Measurements from ENCODE around the gene CDKN3. TPM values are rescaled to one million over a fixed set of nuclear protein-coding genes. Genes with fewer than 3 reads are reported as not detected.
A peak's percentile ranks its signal among the peaks of the same experiment; 100 is the strongest.
"Not testable (repeated sequence)": the region's sequence is repeated elsewhere in the genome, so short reads cannot be mapped to it uniquely, and the experiment has no call there.

Gene CDKN3
- polyA plus RNA-seq, 3 donors from 2014 or later, result 2.7 to 6.4 (median 6.4) TPM

- no peaks in the 10 kb centered on the region for H3K4me1 Mint-ChIP-seq
- no peaks in the 10 kb centered on the region for H3K9me3 Mint-ChIP-seq
- no peak for DNase-seq
- H3K27me3 Mint-ChIP-seq (ENCODE audit: low read depth in 3 of 3), result no peaks in the 10 kb centered on the region
- H3K4me3 Mint-ChIP-seq, result no peak overlapping the region
- peaks cover 0 to 11% (median 4%) of the 10 kb centered on the region in 3 donors for H3K36me3 Mint-ChIP-seq
- H3K27ac Mint-ChIP-seq, result no peak overlapping the region
Measured at GRCh38 chr14:54420478-54421142, 23.8 kb downstream of the CDKN3 start.

GRCh38 chr14:54423991-54424390 lies 27.2 kb downstream of the CDKN3 start:
- no peaks in the 10 kb centered on the region for H3K9me3 Mint-ChIP-seq
- peak overlapping the region in 1 of 6 donors; percentile 15 for H3K27ac Mint-ChIP-seq
- peaks cover 0 to 2% (median 0%) of the 10 kb centered on the region in 3 donors for H3K27me3 Mint-ChIP-seq (ENCODE audit: low read depth in 3 of 3)
- peaks cover 0 to 26% (median 19%) of the 10 kb centered on the region in 3 donors for H3K36me3 Mint-ChIP-seq
- no peak overlapping the region for H3K4me3 Mint-ChIP-seq
- DNase-seq, result no peak
- H3K4me1 Mint-ChIP-seq, result no peaks in the 10 kb centered on the region

- H3K4me3 Mint-ChIP-seq, result no peak overlapping the region
- no peaks in the 10 kb centered on the region for H3K4me1 Mint-ChIP-seq
- H3K9me3 Mint-ChIP-seq, result no peaks in the 10 kb centered on the region
- H3K27me3 Mint-ChIP-seq (ENCODE audit: low read depth in 3 of 3), result peaks cover 0 to 2% (median 0%) of the 10 kb centered on the region in 3 donors
- H3K36me3 Mint-ChIP-seq, result peaks cover 0 to 26% (median 19%) of the 10 kb centered on the region in 3 donors
- H3K27ac Mint-ChIP-seq, result peak overlapping the region in 1 of 6 donors; percentile 15
- DNase-seq, result no peak
Measured at GRCh38 chr14:54424479-54424901, 27.7 kb downstream of the CDKN3 start.

GRCh38 chr14:54425068-54425467 lies 28.3 kb downstream of the CDKN3 start:
- DNase-seq, result no peak
- Mint-ChIP-seq H3K4me1 (peaks cover 0 to 3% of the 10 kb centered on the region in 2 donors), H3K9me3 (no peaks in the 10 kb centered on the region), H3K27me3 (ENCODE audit: low read depth in 3 of 3) (peaks cover 0 to 2% (median 0%) of the 10 kb centered on the region in 3 donors), H3K4me3 (no peak overlapping the region), H3K27ac (no peak overlapping the region), H3K36me3 (peaks cover 2 to 29% (median 19%) of the 10 kb centered on the region in 3 donors)

GRCh38 chr14:54425537-54426274 lies 28.9 kb downstream of the CDKN3 start:
- H3K4me1 Mint-ChIP-seq, result peaks cover 1 to 7% of the 10 kb centered on the region in 2 donors
- peaks cover 0 to 2% (median 0%) of the 10 kb centered on the region in 3 donors for H3K27me3 Mint-ChIP-seq (ENCODE audit: low read depth in 3 of 3)
- peaks cover 8 to 34% (median 19%) of the 10 kb centered on the region in 3 donors for H3K36me3 Mint-ChIP-seq
- DNase-seq, result no peak
- no peaks in the 10 kb centered on the region for H3K9me3 Mint-ChIP-seq
- no peak overlapping the region for H3K4me3 Mint-ChIP-seq
- H3K27ac Mint-ChIP-seq, result no peak overlapping the region

- H3K27me3 Mint-ChIP-seq (ENCODE audit: low read depth in 3 of 3), result peaks cover 0 to 2% (median 0%) of the 10 kb centered on the region in 3 donors
- no peak for DNase-seq
- peaks cover 3 to 13% of the 10 kb centered on the region in 2 donors for H3K4me1 Mint-ChIP-seq
- H3K9me3 Mint-ChIP-seq, result no peaks in the 10 kb centered on the region
- no peak overlapping the region for H3K4me3 Mint-ChIP-seq
- H3K27ac Mint-ChIP-seq, result no peak overlapping the region
- H3K36me3 Mint-ChIP-seq, result peaks cover 8 to 37% (median 19%) of the 10 kb centered on the region in 3 donors
Measured at GRCh38 chr14:54427871-54428270, 31.1 kb downstream of the CDKN3 start.

GRCh38 chr14:54428527-54428926 lies 31.7 kb downstream of the CDKN3 start:
- Mint-ChIP-seq H3K36me3 (peaks cover 8 to 37% (median 19%) of the 10 kb centered on the region in 3 donors), H3K27me3 (ENCODE audit: low read depth in 3 of 3) (peaks cover 0 to 2% (median 0%) of the 10 kb centered on the region in 3 donors), H3K4me1 (peaks cover 3 to 13% of the 10 kb centered on the region in 2 donors), H3K4me3 (no peak overlapping the region), H3K9me3 (no peaks in the 10 kb centered on the region), H3K27ac (no peak overlapping the region)
- no peak for DNase-seq

GRCh38 chr14:54435500-54435981 lies 38.7 kb downstream of the CDKN3 start:
- Mint-ChIP-seq H3K4me1 (peaks cover 26 to 49% of the 10 kb centered on the region in 2 donors), H3K27me3 (ENCODE audit: low read depth in 3 of 3) (peaks cover 0 to 7% (median 6%) of the 10 kb centered on the region in 3 donors), H3K36me3 (peaks cover 1 to 6% (median 3%) of the 10 kb centered on the region in 3 donors), H3K27ac (peak overlapping the region in 3 of 6 donors; percentile 8 to 36 (median 26)), H3K9me3 (no peaks in the 10 kb centered on the region), H3K4me3 (peak overlapping the region in 1 of 5 donors; percentile 11)
- DNase-seq, result peak in 1 of 3 donors; percentile 27

- H3K27me3 Mint-ChIP-seq (ENCODE audit: low read depth in 3 of 3), result peaks cover 10 to 19% (median 16%) of the 10 kb centered on the region in 3 donors
- peaks cover 32 to 54% of the 10 kb centered on the region in 2 donors for H3K4me1 Mint-ChIP-seq
- H3K36me3 Mint-ChIP-seq, DNase-seq, H3K4me3 Mint-ChIP-seq, H3K9me3 Mint-ChIP-seq, H3K27ac Mint-ChIP-seq: not testable (repeated sequence)
Measured at GRCh38 chr14:54437954-54438353, 41.1 kb downstream of the CDKN3 start.

- H3K9me3 Mint-ChIP-seq, result no peaks in the 10 kb centered on the region
- peaks cover 11 to 19% (median 16%) of the 10 kb centered on the region in 3 donors for H3K27me3 Mint-ChIP-seq (ENCODE audit: low read depth in 3 of 3)
- peaks cover 0 to 3% (median 0%) of the 10 kb centered on the region in 3 donors for H3K36me3 Mint-ChIP-seq
- no peak for DNase-seq
- peak overlapping the region in 1 of 5 donors; percentile 17 for H3K4me3 Mint-ChIP-seq
- no peak overlapping the region for H3K27ac Mint-ChIP-seq
- peaks cover 32 to 54% of the 10 kb centered on the region in 2 donors for H3K4me1 Mint-ChIP-seq
Measured at GRCh38 chr14:54438703-54439102, 41.9 kb downstream of the CDKN3 start.

GRCh38 chr14:54440037-54440436 lies 43.2 kb downstream of the CDKN3 start:
- peak overlapping the region; percentile 86 to 90 (median 86) for H3K4me3 Mint-ChIP-seq

GRCh38 chr14:54440476-54440872 lies 43.7 kb downstream of the CDKN3 start:
- no peaks in the 10 kb centered on the region for H3K9me3 Mint-ChIP-seq
- H3K4me1 Mint-ChIP-seq, result peaks cover 27 to 38% of the 10 kb centered on the region in 2 donors
- H3K36me3 Mint-ChIP-seq, result no peaks in the 10 kb centered on the region
- no peak for DNase-seq
- peak overlapping the region; percentile 86 to 90 (median 86) for H3K4me3 Mint-ChIP-seq
- H3K27me3 Mint-ChIP-seq (ENCODE audit: low read depth in 3 of 3), result peaks cover 17 to 22% (median 18%) of the 10 kb centered on the region in 3 donors
- peak overlapping the region; percentile 78 to 91 (median 86) for H3K27ac Mint-ChIP-seq

More at GRCh38 chr14:54440037-54440436, 43.2 kb downstream of the CDKN3 start:
- no peaks in the 10 kb centered on the region for H3K36me3 Mint-ChIP-seq
- no peaks in the 10 kb centered on the region for H3K9me3 Mint-ChIP-seq
- peaks cover 30 to 43% of the 10 kb centered on the region in 2 donors for H3K4me1 Mint-ChIP-seq
- no peak for DNase-seq
- H3K27ac Mint-ChIP-seq, result peak overlapping the region; percentile 78 to 91 (median 86)
- peaks cover 17 to 22% (median 18%) of the 10 kb centered on the region in 3 donors for H3K27me3 Mint-ChIP-seq (ENCODE audit: low read depth in 3 of 3)

- Mint-ChIP-seq H3K4me1 (peaks cover 23 to 31% of the 10 kb centered on the region in 2 donors), H3K4me3 (peak within 1 kb of the TSS; percentile 86 to 93 (median 90)), H3K9me3 (no peaks in the 10 kb centered on the region), H3K27ac (peak within 1 kb of the TSS; percentile 80 to 97 (median 91)), H3K27me3 (ENCODE audit: low read depth in 3 of 3) (peaks cover 17 to 22% (median 18%) of the 10 kb centered on the region in 3 donors), H3K36me3 (no peaks in the 10 kb centered on the region)
- peak; percentile 93 for DNase-seq
Measured at GRCh38 chr14:54440873-54441868, 44.4 kb downstream of the CDKN3 start, which contains the start of gene CNIH1. Gene CNIH1, minus strand, starts transcription at chr14:54441374. Its CDS starts 47 bp downstream, at chr14:54441327.
